Activated naive CD4-positive, alpha-beta T cell treated with anti-CD3 and anti-CD28 coated beads, Interleukin-2, amount 50 U/mL, for 24 hours (primary cell): ENCODE measurements around the gene EYA4.
"Not testable (repeated sequence)": the region's sequence is repeated elsewhere in the genome, so short reads cannot be mapped to it uniquely, and the experiment has no call there.

ENCODE experiments used
- H3K27ac Mint-ChIP-seq: one replicate; pipeline ENCODE4 v1.8.0; 2021; ENCODE audit warnings: mild to moderate bottlenecking, mixed read lengths
- H3K27me3 Mint-ChIP-seq: one replicate; pipeline ENCODE4 v1.8.0; 2021; ENCODE audit warnings: mixed read lengths
- H3K36me3 Mint-ChIP-seq: one replicate; pipeline ENCODE4 v1.8.0; 2021; ENCODE audit warnings: mixed read lengths
- H3K4me1 Mint-ChIP-seq: one replicate; pipeline ENCODE4 v1.8.0; 2021; ENCODE audit warnings: mixed read lengths
- H3K4me3 Mint-ChIP-seq: one replicate; pipeline ENCODE4 v1.8.0; 2021; ENCODE audit warnings: mild to moderate bottlenecking, mixed read lengths
- H3K9me3 Mint-ChIP-seq: one replicate; pipeline ENCODE4 v1.8.0; 2021; ENCODE audit warnings: mixed read lengths

EYA4 gene

DNA sequence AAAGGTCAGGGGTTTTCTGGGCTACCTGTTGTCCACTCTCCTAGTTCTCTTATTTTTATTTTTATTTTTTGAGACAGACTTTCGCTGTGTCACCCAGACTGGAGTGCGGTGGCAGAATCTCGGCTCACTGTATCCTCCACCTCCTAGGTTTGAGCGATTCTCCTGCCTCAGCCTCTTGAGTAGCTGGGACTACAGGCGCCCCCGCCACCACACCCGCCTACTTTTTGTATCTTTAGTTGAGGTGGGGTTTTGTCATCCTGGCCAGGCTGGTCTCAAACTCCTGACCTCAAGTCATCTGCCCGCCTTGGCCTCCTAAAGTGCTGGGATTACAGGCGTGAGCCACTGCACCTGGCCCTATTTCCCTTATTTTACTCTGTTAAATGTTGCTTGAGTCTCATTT is 149.0 kb downstream of the EYA4 start:
- Mint-ChIP-seq H3K4me3 (no peak overlapping the region), H3K27me3 (no peaks in the 10 kb centered on the region)

DNA sequence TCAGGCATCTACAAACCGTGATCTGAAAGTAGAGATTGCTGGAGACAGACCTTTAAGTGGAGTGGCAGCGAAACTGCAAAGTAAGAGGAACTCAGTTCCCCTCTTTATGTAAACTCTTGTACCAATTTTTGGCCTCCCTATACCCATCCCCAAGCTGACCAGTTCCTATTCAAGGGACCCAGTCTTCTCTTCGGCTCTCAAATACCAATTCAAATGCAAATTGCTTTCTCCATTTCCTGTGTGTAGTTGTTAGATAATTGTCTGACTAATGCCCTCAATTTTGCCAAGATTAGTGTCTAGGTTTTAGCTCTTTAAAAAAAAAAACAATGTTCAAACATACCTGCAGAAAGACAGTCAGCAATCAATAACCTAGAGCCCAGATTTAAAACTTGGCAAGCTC is 150.9 kb downstream of the EYA4 start:
- Mint-ChIP-seq H3K36me3 (no peaks in the 10 kb centered on the region), H3K4me3 (no peak overlapping the region), H3K9me3 (peaks cover 6% of the 10 kb centered on the region), H3K4me1 (no peaks in the 10 kb centered on the region), H3K27ac (no peak overlapping the region), H3K27me3 (no peaks in the 10 kb centered on the region)

More for the DNA sequence above, 149.0 kb downstream of the EYA4 start:
- Mint-ChIP-seq H3K4me1 (no peaks in the 10 kb centered on the region), H3K27ac (no peak overlapping the region), H3K9me3 (peaks cover 6% of the 10 kb centered on the region), H3K36me3 (no peaks in the 10 kb centered on the region)

DNA sequence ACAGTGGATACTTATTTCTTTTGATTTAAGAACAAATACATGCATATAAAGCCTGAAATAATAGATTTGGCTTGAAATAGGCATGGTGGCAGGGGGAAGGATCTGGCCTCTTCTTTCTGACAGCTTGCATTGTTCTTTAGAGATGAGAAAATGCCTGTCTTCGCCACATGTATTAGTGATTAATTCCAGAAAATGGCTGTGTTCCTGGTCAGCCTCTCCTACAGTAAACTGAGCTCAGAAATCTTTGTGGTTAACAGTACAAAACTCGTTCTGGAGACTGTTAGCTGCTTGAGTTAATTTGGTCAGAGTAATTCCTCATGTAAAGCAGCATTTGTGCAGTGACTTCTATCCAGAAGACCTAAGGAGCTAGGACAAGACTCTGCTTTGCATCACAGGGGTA is 151.5 kb downstream of the EYA4 start:
- peaks cover 6% of the 10 kb centered on the region for H3K9me3 Mint-ChIP-seq
- no peaks in the 10 kb centered on the region for H3K4me1 Mint-ChIP-seq
- no peak overlapping the region for H3K27ac Mint-ChIP-seq
- H3K4me3 Mint-ChIP-seq = no peak overlapping the region
- H3K27me3 Mint-ChIP-seq = no peaks in the 10 kb centered on the region
- no peaks in the 10 kb centered on the region for H3K36me3 Mint-ChIP-seq

DNA sequence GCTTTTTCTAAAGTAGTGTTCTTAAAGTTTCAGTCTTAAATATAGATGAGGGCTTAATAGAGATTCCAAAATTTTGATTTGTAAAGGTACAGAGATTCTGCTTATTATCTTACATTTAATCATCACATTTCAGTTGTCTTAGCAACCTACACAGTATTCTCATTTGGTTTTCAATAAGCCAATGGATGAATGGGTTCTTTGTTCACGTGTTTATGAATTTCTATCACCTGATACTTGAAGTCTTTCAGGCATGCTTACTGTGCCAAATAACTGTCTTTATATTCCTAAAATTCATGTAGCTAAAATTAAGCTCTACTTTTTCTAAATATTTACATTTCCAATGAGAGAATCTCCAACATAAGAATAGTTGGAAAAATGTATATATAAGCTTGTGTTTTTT is 152.7 kb downstream of the EYA4 start:
- no peak overlapping the region for H3K27ac Mint-ChIP-seq
- H3K27me3 Mint-ChIP-seq = no peaks in the 10 kb centered on the region
- no peak overlapping the region for H3K4me3 Mint-ChIP-seq
- H3K9me3 Mint-ChIP-seq = peaks cover 6% of the 10 kb centered on the region
- H3K4me1 Mint-ChIP-seq = no peaks in the 10 kb centered on the region
- no peaks in the 10 kb centered on the region for H3K36me3 Mint-ChIP-seq

DNA sequence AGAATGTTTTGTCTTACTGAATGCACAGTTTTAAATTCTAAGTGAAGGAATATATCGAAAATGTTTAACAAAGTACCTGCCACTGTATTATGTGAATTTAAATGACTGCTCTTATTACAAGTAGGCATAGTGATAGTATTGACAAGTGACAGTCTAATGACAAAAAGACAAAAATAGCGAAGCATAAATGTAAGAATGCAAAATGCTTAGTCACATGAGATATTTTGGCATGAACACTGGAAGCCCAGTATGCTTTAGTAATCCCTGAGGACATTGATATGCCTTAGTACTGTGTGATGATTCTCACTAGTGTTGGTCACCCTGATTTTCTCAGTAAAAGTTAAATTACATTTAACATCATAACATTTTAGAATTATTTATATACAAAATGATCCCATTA is 153.5 kb downstream of the EYA4 start:
- Mint-ChIP-seq H3K9me3 (peaks cover 6% of the 10 kb centered on the region), H3K36me3 (no peaks in the 10 kb centered on the region), H3K4me3 (no peak overlapping the region), H3K27ac (no peak overlapping the region), H3K4me1 (no peaks in the 10 kb centered on the region), H3K27me3 (no peaks in the 10 kb centered on the region)

DNA sequence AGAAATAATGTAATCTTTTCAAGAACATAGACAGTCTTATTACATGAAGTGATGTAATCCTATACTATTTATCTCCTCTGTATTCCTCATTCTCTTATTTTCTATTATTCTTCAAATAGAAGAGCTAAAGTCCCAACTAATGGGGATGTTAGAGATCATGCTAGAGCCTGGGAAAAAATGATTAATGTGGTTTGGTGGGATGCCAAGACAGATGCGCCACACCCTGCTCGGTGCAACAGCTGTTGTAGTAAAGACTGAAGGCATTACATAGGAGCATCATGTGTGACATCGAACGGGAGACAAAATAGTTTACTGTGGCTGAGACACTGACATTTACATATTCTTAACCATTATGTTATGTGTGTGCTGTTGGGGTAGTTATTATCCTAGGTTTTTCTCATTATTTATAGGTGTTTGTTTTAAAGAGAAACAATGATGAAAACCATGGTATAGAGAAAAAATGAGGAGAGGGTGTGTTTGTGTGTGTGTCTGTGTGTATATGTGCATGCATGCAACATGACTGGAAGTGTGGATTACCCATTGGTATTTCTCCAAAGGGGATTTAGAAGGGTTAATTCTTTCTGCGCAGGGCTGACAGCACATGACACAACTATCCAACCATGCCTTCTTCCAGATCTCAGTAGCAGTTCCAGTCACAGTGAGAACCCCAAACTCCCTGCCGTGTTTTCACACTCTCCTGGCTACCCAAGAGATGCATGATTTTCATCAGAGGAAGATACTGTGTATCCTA is 155.3 kb downstream of the EYA4 start:
- Mint-ChIP-seq H3K4me1 (no peaks in the 10 kb centered on the region), H3K4me3 (no peak overlapping the region), H3K27me3 (no peaks in the 10 kb centered on the region), H3K9me3 (no peaks in the 10 kb centered on the region), H3K36me3 (no peaks in the 10 kb centered on the region), H3K27ac (no peak overlapping the region)

DNA sequence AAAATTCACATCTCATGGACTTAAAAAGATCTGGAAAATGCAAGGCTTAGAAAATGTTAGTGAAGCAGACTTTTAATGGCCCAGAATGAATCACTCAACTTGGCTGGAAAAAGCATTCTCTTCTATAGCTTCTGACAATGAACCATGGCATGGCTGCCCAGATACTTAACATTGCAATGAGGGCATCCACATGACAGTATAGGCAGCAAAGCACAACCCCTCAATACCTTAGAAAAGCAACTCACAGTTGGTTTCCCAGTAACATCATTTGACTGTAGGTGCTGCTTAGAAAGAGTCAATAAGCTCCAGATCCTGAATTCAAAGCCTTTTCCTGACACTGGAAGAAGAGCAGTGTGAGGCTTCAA is 155.8 kb downstream of the EYA4 start:
- H3K4me1 Mint-ChIP-seq = no peaks in the 10 kb centered on the region
- H3K27me3 Mint-ChIP-seq = no peaks in the 10 kb centered on the region
- no peaks in the 10 kb centered on the region for H3K36me3 Mint-ChIP-seq
- no peak overlapping the region for H3K4me3 Mint-ChIP-seq
- H3K9me3 Mint-ChIP-seq = no peaks in the 10 kb centered on the region
- no peak overlapping the region for H3K27ac Mint-ChIP-seq

DNA sequence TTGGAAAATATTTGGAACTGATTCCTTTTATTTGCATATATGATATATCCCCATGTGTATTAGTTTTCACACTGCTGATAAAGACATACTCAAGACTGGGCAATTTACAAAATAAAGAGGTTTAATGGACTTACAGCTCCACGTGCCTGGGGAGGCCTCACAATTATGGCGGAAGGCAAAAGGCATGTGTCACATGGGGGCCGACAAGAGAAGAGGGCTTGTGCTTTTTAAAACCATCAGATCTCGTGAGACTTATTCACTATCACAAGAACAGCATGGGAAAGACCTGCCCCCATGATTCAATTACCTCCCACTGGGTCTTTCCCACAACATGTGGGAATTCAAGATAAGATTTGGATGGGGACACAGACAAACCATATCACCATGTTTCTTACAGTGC is 156.4 kb downstream of the EYA4 start:
- not testable (repeated sequence) for H3K9me3 Mint-ChIP-seq, H3K4me3 Mint-ChIP-seq, H3K27ac Mint-ChIP-seq, H3K27me3 Mint-ChIP-seq, H3K36me3 Mint-ChIP-seq, H3K4me1 Mint-ChIP-seq

DNA sequence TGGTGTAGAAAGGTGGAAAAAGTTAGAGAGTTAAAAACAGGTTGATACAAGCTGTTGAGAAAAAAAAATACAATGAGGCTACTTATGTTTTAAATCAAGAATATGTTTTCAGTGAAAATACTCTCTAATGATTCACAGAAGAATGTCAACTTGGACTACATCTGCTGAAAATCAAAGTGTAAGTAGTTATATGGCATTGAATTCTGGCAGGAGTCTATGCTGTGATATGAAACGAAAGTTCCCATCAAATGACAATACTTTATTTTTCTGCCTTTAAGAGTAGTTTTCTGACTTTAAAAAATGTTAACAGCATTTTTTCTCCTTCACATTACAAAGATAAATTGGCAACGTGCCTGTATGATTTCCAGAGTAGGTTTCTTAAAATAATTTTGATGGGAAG is 158.3 kb downstream of the EYA4 start:
- Mint-ChIP-seq H3K27me3 (no peaks in the 10 kb centered on the region), H3K36me3 (no peaks in the 10 kb centered on the region), H3K4me1 (no peaks in the 10 kb centered on the region), H3K4me3 (no peak overlapping the region), H3K9me3 (no peaks in the 10 kb centered on the region), H3K27ac (no peak overlapping the region)

DNA sequence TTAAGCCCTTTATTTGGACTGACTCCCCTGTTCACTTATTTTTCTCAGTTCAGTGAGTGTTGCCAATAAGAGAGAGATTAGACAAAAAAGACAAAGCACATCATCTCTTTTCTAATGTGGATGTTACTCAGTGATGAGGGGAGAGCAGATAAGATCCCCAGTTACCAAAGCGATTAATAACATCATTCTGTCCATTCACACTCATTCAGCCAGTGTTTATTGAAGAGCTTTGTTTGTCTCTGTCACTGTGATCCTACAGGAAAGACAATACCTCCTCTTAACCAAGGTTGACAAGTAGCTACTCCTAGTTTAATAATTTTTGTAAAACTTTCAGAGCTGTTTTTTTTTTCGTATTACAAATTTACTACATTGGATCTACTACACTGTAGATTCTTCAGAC is 163.0 kb downstream of the EYA4 start:
- Mint-ChIP-seq H3K36me3 (no peaks in the 10 kb centered on the region), H3K4me3 (no peak overlapping the region), H3K4me1 (no peaks in the 10 kb centered on the region), H3K9me3 (no peaks in the 10 kb centered on the region), H3K27ac (no peak overlapping the region), H3K27me3 (no peaks in the 10 kb centered on the region)

DNA sequence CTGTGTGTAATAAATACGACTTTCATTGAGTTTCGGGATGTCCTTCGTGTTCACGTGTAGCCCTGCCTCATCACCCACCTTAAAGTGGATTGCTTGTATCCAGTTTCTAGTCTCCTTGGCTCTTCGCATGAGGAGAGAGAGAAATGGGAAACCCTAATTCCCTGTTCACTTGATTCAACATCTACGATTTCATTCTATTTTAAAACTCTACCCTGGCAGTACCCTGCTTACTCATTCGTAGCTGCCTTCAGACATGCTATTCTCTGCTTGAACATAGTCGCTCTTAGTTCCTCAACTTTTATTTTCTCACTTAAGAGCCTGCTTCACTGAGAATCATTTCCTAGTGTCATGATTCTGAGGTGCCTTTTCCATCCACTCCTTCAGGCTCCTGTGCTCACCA is 163.6 kb downstream of the EYA4 start:
- H3K27me3 Mint-ChIP-seq = no peaks in the 10 kb centered on the region
- no peak overlapping the region for H3K4me3 Mint-ChIP-seq
- H3K27ac Mint-ChIP-seq = no peak overlapping the region
- no peaks in the 10 kb centered on the region for H3K4me1 Mint-ChIP-seq
- no peaks in the 10 kb centered on the region for H3K9me3 Mint-ChIP-seq
- H3K36me3 Mint-ChIP-seq = no peaks in the 10 kb centered on the region

DNA sequence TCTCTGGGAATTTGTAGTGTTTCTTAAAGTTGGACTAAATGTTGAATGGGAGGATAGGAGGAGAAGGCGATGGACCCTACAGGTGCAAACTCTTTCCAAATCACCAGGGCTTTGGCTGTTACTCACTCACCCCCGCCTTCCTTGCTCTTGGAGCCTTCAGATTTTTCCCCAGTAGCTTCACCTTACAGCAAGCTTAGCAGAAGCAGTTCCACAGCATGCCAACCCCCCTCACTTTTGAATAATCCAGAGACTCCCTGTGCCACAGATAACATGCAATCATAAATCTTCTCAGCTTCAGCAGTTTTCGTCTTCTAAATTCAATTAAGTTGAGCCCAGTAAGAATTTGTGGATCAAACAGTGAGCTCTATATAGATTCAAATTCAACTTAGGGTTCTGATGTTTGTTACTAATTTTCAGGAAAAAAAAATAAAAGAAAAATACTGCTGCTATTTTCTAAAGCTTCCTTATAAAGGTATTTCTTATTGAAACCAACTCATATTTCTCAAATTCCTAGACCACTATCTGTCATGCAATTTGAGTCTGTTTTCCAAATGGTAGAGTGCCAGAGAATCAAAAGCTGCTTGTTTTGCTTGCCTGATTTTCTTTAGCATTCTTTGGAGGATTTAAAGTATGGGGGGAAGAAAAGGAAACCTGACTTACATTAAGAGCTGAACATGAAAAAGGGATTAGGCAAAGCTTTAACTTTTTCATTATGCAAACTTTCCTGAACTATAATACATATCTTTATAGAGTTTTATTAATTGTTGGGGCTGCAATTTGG is 166.4 kb downstream of the EYA4 start:
- Mint-ChIP-seq H3K4me1 (no peaks in the 10 kb centered on the region), H3K27ac (no peak overlapping the region)

DNA sequence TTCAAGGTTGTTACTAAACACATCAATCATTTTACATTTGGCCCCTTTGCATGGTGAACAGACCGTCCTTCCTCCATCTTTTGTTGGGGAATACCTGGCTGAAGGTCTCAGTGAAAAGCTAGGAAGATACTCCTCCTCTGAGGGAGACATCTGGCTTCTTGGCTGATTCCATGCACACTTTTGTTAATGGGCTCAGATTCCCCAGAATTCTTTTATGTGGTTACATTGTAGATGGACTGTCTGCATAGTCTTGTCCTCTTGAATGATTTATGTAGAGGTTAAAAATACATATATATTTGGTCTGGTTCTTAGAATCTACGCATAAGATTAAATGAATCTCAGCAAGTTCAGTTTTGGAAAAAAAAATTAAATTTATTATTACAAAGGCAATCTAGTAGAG is 167.0 kb downstream of the EYA4 start:
- Mint-ChIP-seq H3K4me3 (no peak overlapping the region), H3K4me1 (no peaks in the 10 kb centered on the region), H3K36me3 (no peaks in the 10 kb centered on the region), H3K27me3 (peaks cover 2% of the 10 kb centered on the region), H3K27ac (no peak overlapping the region), H3K9me3 (no peaks in the 10 kb centered on the region)

More for the DNA sequence above, 166.4 kb downstream of the EYA4 start:
- no peaks in the 10 kb centered on the region for H3K9me3 Mint-ChIP-seq
- H3K36me3 Mint-ChIP-seq = no peaks in the 10 kb centered on the region
- no peak overlapping the region for H3K4me3 Mint-ChIP-seq
- peaks cover 2% of the 10 kb centered on the region for H3K27me3 Mint-ChIP-seq

DNA sequence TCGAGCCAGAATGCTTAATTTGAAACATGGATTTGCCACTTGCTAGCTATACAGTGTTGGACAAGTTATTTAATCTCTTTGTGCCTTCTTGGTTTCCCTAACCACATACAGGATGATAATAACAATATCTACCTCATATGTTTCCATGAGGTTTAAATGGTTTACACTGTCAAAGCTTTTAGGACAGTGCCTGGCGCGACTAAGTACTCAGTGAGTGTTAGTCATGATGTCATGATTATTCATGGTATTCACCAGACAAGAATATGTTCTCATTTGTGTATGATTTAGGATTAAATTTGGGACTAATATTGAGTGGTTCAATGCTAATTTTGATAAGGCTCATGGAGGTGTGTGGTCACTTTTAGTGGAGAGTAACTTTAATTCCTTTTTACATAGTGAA is 167.4 kb downstream of the EYA4 start:
- H3K27me3 Mint-ChIP-seq = peaks cover 2% of the 10 kb centered on the region

DNA sequence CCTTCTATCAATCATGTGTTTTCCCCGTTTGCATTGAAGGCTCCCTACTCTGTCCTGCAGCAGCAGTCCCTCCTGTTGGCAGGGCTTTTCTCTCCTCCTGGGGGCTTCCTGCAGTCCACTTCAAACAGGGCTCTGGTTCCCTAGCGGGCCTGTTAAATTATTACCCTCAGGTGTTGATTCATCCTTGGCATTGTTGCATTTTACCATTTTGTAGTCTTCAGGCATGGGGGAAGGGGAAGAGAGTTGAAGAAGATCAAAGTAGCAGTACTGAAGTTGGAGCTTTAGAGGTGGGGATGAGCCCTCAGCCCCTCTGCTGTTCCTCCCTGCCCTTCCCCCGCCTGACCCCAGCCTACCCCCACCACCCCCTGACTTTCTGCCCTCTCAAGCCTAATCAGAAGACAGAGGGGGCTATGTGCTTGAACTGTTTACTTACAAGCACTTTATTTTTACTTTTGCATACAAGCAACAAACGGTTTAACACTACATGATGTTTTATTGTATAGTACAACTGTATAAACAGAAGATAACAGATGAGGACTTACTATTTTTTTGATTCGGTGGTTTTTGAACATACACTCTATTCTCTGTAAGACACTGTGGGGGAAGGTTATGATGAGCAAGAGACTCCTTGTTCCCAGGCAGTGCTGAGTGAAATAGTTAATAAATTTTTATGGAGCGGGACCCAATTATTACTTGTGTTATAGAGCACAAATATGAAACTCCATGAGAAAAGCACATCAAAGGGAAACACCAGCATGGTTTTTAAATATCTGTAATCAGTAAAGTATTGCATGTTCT is 169.7 kb downstream of the EYA4 start:
- peaks cover 2% of the 10 kb centered on the region for H3K27me3 Mint-ChIP-seq
- H3K36me3 Mint-ChIP-seq = no peaks in the 10 kb centered on the region
- H3K4me3 Mint-ChIP-seq = no peak overlapping the region
- no peak overlapping the region for H3K27ac Mint-ChIP-seq
- no peaks in the 10 kb centered on the region for H3K9me3 Mint-ChIP-seq
- no peaks in the 10 kb centered on the region for H3K4me1 Mint-ChIP-seq

More for the DNA sequence above, 167.4 kb downstream of the EYA4 start:
- Mint-ChIP-seq H3K36me3 (no peaks in the 10 kb centered on the region), H3K27ac (no peak overlapping the region), H3K4me3 (no peak overlapping the region), H3K9me3 (no peaks in the 10 kb centered on the region), H3K4me1 (no peaks in the 10 kb centered on the region)

DNA sequence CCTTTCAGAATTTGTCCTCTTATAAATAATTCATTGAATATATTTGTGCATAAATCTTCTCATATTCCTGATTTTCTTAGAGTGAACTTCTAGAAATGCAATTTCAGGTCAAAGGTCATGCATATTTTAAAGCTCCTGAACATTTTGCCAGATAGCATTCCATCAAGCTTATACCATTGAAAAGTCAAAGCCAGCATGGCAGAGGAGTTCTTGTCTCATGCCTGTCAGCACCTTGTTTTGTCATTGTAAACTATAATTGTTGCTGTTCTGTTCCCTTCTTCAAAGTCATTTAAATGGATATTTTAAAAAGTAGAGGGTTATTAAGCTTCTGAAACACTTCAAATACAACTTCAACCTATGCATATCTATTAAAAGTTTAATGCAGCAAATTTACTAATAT is 170.6 kb downstream of the EYA4 start:
- Mint-ChIP-seq H3K27ac (no peak overlapping the region), H3K4me1 (no peaks in the 10 kb centered on the region), H3K9me3 (no peaks in the 10 kb centered on the region), H3K36me3 (no peaks in the 10 kb centered on the region), H3K4me3 (no peak overlapping the region), H3K27me3 (peaks cover 2% of the 10 kb centered on the region)
